A549 (cell line): ENCODE data around the gene SPAG6. TPM values are rescaled to one million over a fixed set of nuclear protein-coding genes. Genes with fewer than 3 reads are reported as not detected.

ENCODE experiments used
- ATAC-seq, 2 experiments: fragments of 200-7000 bp in 1 of 2; fragments of >200 bp in 1 of 2; cut with Nextera tagmentation in 1 of 2; cut with Tn5 transposase in 1 of 2; 3 replicates each; pipeline versions ENCODE4 v1.8.0 to v1.9.1; 2018 to 2020; ENCODE audit warnings: mild to moderate bottlenecking in 1 of 2, moderate library complexity in 1 of 2
- CTCF ChIA-PET: fragments of 300-600 bp; sonication (Branson Sonifier 250); formaldehyde crosslinking; extraction: SDS; loops from one replicate; lab custom pipeline; 2021; ENCODE audit warnings: antibody characterized with exemption, inconsistent platforms; lab: Yijun Ruan, JAX
- POLR2A ChIA-PET: fragments of 350-600 bp; formaldehyde crosslinking; extraction: SDS; loops from one replicate; lab custom pipeline; 2021; ENCODE audit warnings: antibody characterized with exemption, inconsistent platforms; lab: Yijun Ruan, JAX
- DNase-seq, 2 experiments: peaks; one replicate each; pipeline versions ENCODE4 v3.0.0 to v3.0.0-alpha.2; 2011 to 2016; ENCODE audit warnings: low read depth in 1 of 2, low spot score in 1 of 2
- FAIRE-seq: peaks from 2 replicates; lab custom pipeline; 2011; peaks lifted over from hg19 to GRCh38; lab: Jason Lieb, UNC
- H3K27ac ChIP-seq, 2 experiments: fragments of >200 bp; sonication (Bioruptor Twin); formaldehyde crosslinking; 3 replicates each; pipeline ENCODE4 v1.5.1; 2016 to 2017
- H3K4me1 ChIP-seq: fragments of >200 bp; sonication (Bioruptor Twin); formaldehyde crosslinking; 3 replicates; pipeline ENCODE4 v1.6.1; 2016
- H3K4me2 ChIP-seq: fragments of >200 bp; sonication (Bioruptor Twin); formaldehyde crosslinking; 3 replicates; pipeline ENCODE4 v1.6.1; 2016
- H3K4me3 ChIP-seq: fragments of >200 bp; sonication (Bioruptor Twin); formaldehyde crosslinking; 3 replicates; pipeline ENCODE4 v1.5.1; 2016
- H3K9me3 ChIP-seq: fragments of >200 bp; sonication (Bioruptor Twin); formaldehyde crosslinking; 3 replicates; pipeline ENCODE4 v1.6.1; 2016
- BHLHE40 ChIP-seq: IDR thresholded peaks from 2 replicates; pipeline ENCODE4 v1.6.1; 2012; ENCODE audit warnings: low read depth, low read length, inconsistent platforms
- CHD4 ChIP-seq: fragments of 200-600 bp; sonication (generic); IDR thresholded peaks from 2 replicates; pipeline ENCODE4 v1.6.1; 2016; ENCODE audit warnings: antibody characterized with exemption, mild to moderate bottlenecking, borderline replicate concordance
- EHMT2 ChIP-seq: fragments of 200-600 bp; sonication (generic); IDR thresholded peaks from 2 replicates; pipeline ENCODE4 v1.6.1; 2016; ENCODE audit warnings: antibody characterized with exemption, low read depth, mild to moderate bottlenecking, moderate library complexity
- EP300 ChIP-seq, 2 experiments: fragments of >200 bp; sonication (Bioruptor Twin); formaldehyde crosslinking; IDR thresholded peaks; 2 replicates in 1 of 2; 3 replicates in 1 of 2; pipeline ENCODE4 v1.6.1; 2016 to 2017
- HDAC2 ChIP-seq: fragments of 200-600 bp; sonication (generic); IDR thresholded peaks from 2 replicates; pipeline ENCODE4 v1.6.1; 2016
- HOXA7 ChIP-seq: fragments of 250-450 bp; sonication (Bioruptor Pico); IDR thresholded peaks from 2 replicates; pipeline ENCODE4 v1.5.0; 2020; ENCODE audit warnings: mild to moderate bottlenecking, moderate library complexity
- HOXB5 ChIP-seq: fragments of 250-450 bp; sonication (Bioruptor Pico); IDR thresholded peaks from 2 replicates; pipeline ENCODE4 v1.5.0; 2020; ENCODE audit warnings: mild to moderate bottlenecking, moderate library complexity
- KDM5A ChIP-seq: fragments of 200-600 bp; sonication (generic); IDR thresholded peaks from 2 replicates; pipeline ENCODE4 v1.6.1; 2016; ENCODE audit warnings: antibody characterized with exemption, mild to moderate bottlenecking
- MYC ChIP-seq: IDR thresholded peaks from 2 replicates; pipeline ENCODE4 v1.6.1; 2012; ENCODE audit warnings: mild to moderate bottlenecking, inconsistent platforms, low read length, improper control_type of control experiment, borderline replicate concordance
- NR3C1 ChIP-seq: fragments of >200 bp; sonication (Bioruptor Twin); formaldehyde crosslinking; IDR thresholded peaks from 3 replicates; pipeline ENCODE4 v1.6.1; 2017
- RCOR1 ChIP-seq: fragments of 150-350 bp; IDR thresholded peaks from 2 replicates; pipeline ENCODE4 v1.6.1; 2014; ENCODE audit warnings: antibody characterized with exemption, low read length, low read depth
- RFX5 ChIP-seq: fragments of 450-650 bp; IDR thresholded peaks from 2 replicates; pipeline ENCODE4 v1.7.1; 2014; ENCODE audit warnings: antibody characterized with exemption, mild to moderate bottlenecking, moderate library complexity
- SMC3 ChIP-seq: fragments of >200 bp; sonication (Bioruptor Twin); formaldehyde crosslinking; IDR thresholded peaks from 3 replicates; pipeline ENCODE4 v1.6.1; 2018; ENCODE audit warnings: inconsistent platforms
- SREBF2 ChIP-seq: fragments of 450-650 bp; IDR thresholded peaks from 2 replicates; pipeline ENCODE4 v1.6.1; 2014; ENCODE audit warnings: mild to moderate bottlenecking, moderate library complexity
- TFCP2L1 ChIP-seq: fragments of 250-450 bp; sonication (Bioruptor Pico); IDR thresholded peaks from 2 replicates; pipeline ENCODE4 v1.5.0; 2021; ENCODE audit warnings: mild to moderate bottlenecking
- ZC3H11A ChIP-seq: fragments of 450-650 bp; IDR thresholded peaks from 2 replicates; pipeline ENCODE4 v1.6.1; 2014; ENCODE audit warnings: antibody characterized with exemption, mild to moderate bottlenecking
- ZNF302 ChIP-seq: fragments of 250-450 bp; sonication (Bioruptor Pico); IDR thresholded peaks from 2 replicates; pipeline ENCODE4 v1.9.0; 2021; ENCODE audit warnings: inconsistent platforms, mild to moderate bottlenecking, moderate library complexity
- ZSCAN20 ChIP-seq: fragments of 250-450 bp; sonication (Bioruptor Pico); IDR thresholded peaks from 2 replicates; pipeline ENCODE4 v1.8.0; 2022; ENCODE audit warnings: mild to moderate bottlenecking, moderate library complexity
- WGBS: methylation state at CpG from one replicate; pipeline ENCODE4 v1.1.6; 2017; ENCODE audit errors: missing lambda C conversion rate; 5-methylcytosine and 5-hydroxymethylcytosine counted together
- polyA plus RNA-seq, 4 experiments: library from polyadenylated mRNA; depleted of rRNA in 3 of 4; stranded (reverse); fragments of >200 nt; fragmentation: RNase III in 1 of 4; extraction: RNeasy Plus Mini Kit Qiagen cat#74134 plus additional on column Dnase treatment in 1 of 4; gene quantifications; 2 replicates in 3 of 4; 3 replicates in 1 of 4; pipeline ENCODE4 v1.2.3, GENCODE V29; 2011 to 2017
- TF ChIP-seq, protein P1 (sequence below): fragments of >200 bp; sonication (Bioruptor Twin); formaldehyde crosslinking; IDR thresholded peaks from 3 replicates; pipeline ENCODE4 v1.5.1; 2016
- TF ChIP-seq, protein P2 (sequence below): fragments of >200 bp; sonication (Bioruptor Twin); formaldehyde crosslinking; IDR thresholded peaks from 3 replicates; pipeline ENCODE4 v1.6.1; 2016
- TF ChIP-seq, protein P3 (sequence below): fragments of >200 bp; sonication (Bioruptor Twin); formaldehyde crosslinking; IDR thresholded peaks from 2 replicates; pipeline ENCODE4 v1.6.1; 2016
- TF ChIP-seq, protein P4 (sequence below): fragments of 150-350 bp; IDR thresholded peaks from 2 replicates; pipeline ENCODE4 v1.6.1; 2014; ENCODE audit warnings: low read depth, mild to moderate bottlenecking, low read length
- TF ChIP-seq, protein P5 (sequence below): fragments of 200-600 bp; sonication (generic); IDR thresholded peaks from 2 replicates; pipeline ENCODE4 v1.6.1; 2016; ENCODE audit warnings: antibody characterized with exemption, mild to moderate bottlenecking, moderate library complexity

SPAG6 gene
- polyA plus RNA-seq, 2 of the 4 experiments (the other 2 are of a cell fraction): 0.04 TPM; not detected in 1

DNA sequence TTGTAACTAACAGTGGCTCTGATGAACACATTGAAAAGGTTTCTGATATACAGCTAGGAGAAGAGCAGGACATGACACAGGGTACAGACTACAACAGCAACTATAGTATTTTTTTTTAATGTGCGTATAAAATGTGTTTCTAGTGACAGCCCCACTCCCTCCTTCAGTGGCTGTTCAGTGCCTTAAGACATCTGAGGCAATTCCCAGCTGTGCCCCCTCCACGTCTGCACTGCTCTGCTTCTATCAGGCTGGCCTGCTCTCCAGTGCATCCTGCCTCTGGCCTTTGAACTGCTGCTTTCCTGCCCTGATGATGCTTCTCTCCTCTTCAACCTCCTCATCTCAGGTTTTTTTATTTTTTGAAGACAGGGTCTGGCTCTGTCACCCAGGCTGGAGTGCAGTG lies 111.2 kb downstream of the SPAG6 start:
- Histone ChIP-seq H3K4me2 (no peak overlapping the region), H3K4me3 (no peak overlapping the region), H3K27ac (no peak overlapping the region), H3K9me3 (no peaks in the 10 kb centered on the region), H3K4me1 (no peaks in the 10 kb centered on the region)
- no peak for FAIRE-seq
- no peak for ATAC-seq
- ChIA-PET POLR2A (no interaction called here), CTCF (interaction anchor here (0.6 kb wide), 1 partner anchor 908 kb away, joined by 4 read pairs; no protein-coding TSS in a partner anchor)
- TF ChIP-seq ZNF302 (CRISPR knock-in tag) (no peak), ZC3H11A (no peak), KDM5A (no peak), ZSCAN20 (CRISPR knock-in tag) (no peak), HOXB5 (CRISPR knock-in tag) (no peak), CHD4 (no peak), EP300 (IDR thresholded peaks at IDR 0.05) (no peak), HOXA7 (no peak), BHLHE40 (no peak), HDAC2 (no peak)
- TF ChIP-seq, protein P1, sequence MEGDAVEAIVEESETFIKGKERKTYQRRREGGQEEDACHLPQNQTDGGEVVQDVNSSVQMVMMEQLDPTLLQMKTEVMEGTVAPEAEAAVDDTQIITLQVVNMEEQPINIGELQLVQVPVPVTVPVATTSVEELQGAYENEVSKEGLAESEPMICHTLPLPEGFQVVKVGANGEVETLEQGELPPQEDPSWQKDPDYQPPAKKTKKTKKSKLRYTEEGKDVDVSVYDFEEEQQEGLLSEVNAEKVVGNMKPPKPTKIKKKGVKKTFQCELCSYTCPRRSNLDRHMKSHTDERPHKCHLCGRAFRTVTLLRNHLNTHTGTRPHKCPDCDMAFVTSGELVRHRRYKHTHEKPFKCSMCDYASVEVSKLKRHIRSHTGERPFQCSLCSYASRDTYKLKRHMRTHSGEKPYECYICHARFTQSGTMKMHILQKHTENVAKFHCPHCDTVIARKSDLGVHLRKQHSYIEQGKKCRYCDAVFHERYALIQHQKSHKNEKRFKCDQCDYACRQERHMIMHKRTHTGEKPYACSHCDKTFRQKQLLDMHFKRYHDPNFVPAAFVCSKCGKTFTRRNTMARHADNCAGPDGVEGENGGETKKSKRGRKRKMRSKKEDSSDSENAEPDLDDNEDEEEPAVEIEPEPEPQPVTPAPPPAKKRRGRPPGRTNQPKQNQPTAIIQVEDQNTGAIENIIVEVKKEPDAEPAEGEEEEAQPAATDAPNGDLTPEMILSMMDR: no peak
- TF ChIP-seq, protein P2, sequence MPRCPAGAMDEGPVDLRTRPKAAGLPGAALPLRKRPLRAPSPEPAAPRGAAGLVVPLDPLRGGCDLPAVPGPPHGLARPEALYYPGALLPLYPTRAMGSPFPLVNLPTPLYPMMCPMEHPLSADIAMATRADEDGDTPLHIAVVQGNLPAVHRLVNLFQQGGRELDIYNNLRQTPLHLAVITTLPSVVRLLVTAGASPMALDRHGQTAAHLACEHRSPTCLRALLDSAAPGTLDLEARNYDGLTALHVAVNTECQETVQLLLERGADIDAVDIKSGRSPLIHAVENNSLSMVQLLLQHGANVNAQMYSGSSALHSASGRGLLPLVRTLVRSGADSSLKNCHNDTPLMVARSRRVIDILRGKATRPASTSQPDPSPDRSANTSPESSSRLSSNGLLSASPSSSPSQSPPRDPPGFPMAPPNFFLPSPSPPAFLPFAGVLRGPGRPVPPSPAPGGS: no peak
- TF ChIP-seq, protein P3, sequence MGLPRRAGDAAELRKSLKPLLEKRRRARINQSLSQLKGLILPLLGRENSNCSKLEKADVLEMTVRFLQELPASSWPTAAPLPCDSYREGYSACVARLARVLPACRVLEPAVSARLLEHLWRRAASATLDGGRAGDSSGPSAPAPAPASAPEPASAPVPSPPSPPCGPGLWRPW: no peak
- 84% methylated on average over 2 of the region's 2 CpGs for WGBS
- DNase-seq: no peak

DNA sequence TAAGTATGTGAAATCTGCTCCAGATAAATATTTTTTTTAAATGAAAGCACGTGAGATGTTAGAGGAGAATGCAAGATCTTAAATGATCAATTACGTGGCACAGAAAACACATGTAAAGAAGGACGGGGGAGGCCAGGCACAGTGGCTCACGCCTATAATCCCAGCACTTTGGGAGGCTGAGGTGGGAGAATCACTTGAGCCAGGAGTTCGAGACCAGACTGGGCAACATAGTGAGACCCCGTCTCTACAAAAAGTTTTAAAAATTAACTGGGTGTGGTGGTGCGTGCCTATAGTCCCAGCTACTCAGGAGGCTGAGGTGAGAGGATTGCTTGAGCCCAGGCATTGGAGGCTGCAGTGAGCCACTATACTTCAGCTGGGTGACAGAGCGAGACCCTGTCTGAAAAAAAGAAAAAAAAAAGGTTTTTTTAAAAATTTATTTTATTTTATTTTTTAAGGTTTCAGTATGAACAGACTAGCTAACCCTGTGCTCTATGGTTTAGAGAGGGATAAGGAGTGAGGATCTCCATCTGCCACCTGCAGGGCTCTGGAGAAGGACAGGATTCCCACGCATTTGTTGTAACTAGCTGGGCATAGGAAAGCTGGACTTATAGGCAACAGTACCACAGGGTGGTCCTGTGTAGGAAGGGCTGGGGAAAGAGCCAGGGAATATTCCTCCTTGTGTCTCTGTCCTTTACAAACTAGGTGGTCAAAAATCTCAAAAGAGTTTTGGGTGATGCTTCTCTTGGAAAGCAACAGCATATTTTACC lies 113.2 kb downstream of the SPAG6 start:
- FAIRE-seq: no peak
- Histone ChIP-seq H3K9me3 (no peaks in the 10 kb centered on the region), H3K4me2 (no peak overlapping the region), H3K4me1 (no peaks in the 10 kb centered on the region), H3K27ac (no peak overlapping the region), H3K4me3 (no peak overlapping the region)
- no peak for ATAC-seq
- WGBS: 73% methylated on average over 9 of the region's 9 CpGs
- no peak for DNase-seq
- POLR2A ChIA-PET: no interaction called here
- CTCF ChIA-PET: interaction anchor here (0.5 kb wide), 1 partner anchor 1861 kb away, joined by 4 read pairs; no protein-coding TSS in a partner anchor
- TF ChIP-seq SMC3 (no peak), SREBF2 (no peak), HOXB5 (CRISPR knock-in tag) (no peak), EHMT2 (no peak), NR3C1 (no peak), CHD4 (no peak), HOXA7 (no peak), MYC (no peak), TFCP2L1 (CRISPR knock-in tag) (no peak), RCOR1 (no peak), RFX5 (no peak), ZSCAN20 (CRISPR knock-in tag) (no peak)
- TF ChIP-seq, protein P4, sequence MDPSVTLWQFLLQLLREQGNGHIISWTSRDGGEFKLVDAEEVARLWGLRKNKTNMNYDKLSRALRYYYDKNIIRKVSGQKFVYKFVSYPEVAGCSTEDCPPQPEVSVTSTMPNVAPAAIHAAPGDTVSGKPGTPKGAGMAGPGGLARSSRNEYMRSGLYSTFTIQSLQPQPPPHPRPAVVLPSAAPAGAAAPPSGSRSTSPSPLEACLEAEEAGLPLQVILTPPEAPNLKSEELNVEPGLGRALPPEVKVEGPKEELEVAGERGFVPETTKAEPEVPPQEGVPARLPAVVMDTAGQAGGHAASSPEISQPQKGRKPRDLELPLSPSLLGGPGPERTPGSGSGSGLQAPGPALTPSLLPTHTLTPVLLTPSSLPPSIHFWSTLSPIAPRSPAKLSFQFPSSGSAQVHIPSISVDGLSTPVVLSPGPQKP: no peak
- TF ChIP-seq, protein P5, sequence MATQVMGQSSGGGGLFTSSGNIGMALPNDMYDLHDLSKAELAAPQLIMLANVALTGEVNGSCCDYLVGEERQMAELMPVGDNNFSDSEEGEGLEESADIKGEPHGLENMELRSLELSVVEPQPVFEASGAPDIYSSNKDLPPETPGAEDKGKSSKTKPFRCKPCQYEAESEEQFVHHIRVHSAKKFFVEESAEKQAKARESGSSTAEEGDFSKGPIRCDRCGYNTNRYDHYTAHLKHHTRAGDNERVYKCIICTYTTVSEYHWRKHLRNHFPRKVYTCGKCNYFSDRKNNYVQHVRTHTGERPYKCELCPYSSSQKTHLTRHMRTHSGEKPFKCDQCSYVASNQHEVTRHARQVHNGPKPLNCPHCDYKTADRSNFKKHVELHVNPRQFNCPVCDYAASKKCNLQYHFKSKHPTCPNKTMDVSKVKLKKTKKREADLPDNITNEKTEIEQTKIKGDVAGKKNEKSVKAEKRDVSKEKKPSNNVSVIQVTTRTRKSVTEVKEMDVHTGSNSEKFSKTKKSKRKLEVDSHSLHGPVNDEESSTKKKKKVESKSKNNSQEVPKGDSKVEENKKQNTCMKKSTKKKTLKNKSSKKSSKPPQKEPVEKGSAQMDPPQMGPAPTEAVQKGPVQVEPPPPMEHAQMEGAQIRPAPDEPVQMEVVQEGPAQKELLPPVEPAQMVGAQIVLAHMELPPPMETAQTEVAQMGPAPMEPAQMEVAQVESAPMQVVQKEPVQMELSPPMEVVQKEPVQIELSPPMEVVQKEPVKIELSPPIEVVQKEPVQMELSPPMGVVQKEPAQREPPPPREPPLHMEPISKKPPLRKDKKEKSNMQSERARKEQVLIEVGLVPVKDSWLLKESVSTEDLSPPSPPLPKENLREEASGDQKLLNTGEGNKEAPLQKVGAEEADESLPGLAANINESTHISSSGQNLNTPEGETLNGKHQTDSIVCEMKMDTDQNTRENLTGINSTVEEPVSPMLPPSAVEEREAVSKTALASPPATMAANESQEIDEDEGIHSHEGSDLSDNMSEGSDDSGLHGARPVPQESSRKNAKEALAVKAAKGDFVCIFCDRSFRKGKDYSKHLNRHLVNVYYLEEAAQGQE: no peak
- TF ChIP-seq, all 56 proteins: peak for 0
